Stimulated activated CD8-positive, alpha-beta memory T cell treated with anti-CD3 and anti-CD28 coated beads, Interleukin-15, amount 100 ng/mL, for 24 hours (primary cell): ENCODE results near the gene PXMP2.

ENCODE experiments used
- DNase-seq: peaks from one replicate; pipeline ENCODE4 v3.0.0-alpha.2; 2020; ENCODE audit warnings: low read depth

PXMP2 gene

GRCh38 chr12:132723015-132723763 lies 35.8 kb downstream of the PXMP2 start:
- no peak for DNase-seq

DNA sequence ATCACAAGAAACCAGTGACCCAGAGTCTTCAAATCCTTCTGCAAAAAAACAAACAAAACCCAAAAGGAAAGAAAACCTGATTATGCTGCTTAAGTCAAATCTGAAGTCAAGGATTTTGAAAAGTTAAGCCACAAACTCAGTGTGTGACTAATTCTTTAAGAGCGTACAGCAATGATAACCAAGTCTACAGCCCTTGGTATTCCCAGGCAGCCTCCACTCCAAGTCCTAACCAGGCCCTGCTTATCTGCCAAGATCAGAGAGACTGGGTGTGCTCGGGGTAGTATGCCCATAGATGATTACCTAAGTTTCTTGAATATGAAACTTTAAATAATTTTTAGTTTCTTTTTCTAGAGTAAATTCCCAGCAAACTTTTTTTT lies 36.4 kb downstream of the PXMP2 start:
- no peak for DNase-seq

- no peak for DNase-seq
Measured at GRCh38 chr12:132724506-132725241, 37.3 kb downstream of the PXMP2 start.

GRCh38 chr12:132726386-132726785 lies 39.0 kb downstream of the PXMP2 start:
- DNase-seq: no peak

DNA sequence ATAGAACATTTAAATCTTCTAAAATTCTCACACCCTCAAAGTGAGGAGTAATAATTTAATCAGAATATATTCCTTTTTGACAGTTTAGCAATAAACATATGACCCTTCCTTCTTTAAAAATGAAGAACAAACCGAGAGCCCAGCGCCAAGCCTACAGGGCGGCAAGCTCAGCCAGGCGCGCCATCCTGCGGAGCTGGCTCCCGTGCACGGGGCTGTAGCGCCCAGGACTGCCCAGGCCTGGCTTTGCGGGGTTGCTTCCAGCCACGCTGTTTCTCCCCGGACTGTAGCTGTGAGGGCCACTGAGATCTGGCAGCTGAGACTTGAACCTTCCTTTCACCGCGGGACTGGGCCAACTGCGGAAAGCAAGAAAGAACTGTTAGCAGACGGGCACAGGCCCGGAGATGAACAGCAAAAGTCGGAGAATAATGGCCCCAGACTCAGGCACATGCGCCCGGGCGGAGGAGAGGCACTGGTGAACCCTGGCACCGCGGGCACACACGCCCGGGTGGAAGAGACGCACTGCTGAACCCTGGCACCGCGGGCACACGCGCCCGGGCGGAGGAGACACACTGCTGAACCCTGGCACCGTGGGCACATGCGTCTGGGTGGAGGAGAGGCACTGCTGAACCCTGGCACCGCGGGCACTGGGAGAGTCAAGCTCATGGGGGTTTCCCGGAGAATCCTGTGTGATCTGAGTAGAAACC lies 39.9 kb downstream of the PXMP2 start:
- DNase-seq: no peak

DNA sequence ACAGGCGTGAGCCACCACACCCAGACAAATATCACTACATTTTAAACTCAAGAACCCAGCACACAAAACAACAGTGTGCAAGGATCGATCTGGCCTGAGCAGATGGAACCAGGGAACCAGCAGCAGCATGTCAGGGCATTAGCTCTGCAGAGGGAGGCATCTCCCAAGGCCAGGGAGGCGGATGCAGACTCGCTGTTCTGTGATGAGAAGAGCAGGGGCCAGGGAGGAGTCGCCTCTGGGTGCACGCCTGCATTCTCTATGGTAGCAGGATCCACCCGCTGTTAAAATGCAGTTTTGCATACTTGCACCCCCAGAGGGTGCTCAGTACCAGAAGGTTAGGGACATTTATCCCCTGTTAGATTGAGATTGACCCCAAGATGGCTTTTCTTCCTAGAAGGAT lies 41.1 kb downstream of the PXMP2 start:
- no peak for DNase-seq

DNA sequence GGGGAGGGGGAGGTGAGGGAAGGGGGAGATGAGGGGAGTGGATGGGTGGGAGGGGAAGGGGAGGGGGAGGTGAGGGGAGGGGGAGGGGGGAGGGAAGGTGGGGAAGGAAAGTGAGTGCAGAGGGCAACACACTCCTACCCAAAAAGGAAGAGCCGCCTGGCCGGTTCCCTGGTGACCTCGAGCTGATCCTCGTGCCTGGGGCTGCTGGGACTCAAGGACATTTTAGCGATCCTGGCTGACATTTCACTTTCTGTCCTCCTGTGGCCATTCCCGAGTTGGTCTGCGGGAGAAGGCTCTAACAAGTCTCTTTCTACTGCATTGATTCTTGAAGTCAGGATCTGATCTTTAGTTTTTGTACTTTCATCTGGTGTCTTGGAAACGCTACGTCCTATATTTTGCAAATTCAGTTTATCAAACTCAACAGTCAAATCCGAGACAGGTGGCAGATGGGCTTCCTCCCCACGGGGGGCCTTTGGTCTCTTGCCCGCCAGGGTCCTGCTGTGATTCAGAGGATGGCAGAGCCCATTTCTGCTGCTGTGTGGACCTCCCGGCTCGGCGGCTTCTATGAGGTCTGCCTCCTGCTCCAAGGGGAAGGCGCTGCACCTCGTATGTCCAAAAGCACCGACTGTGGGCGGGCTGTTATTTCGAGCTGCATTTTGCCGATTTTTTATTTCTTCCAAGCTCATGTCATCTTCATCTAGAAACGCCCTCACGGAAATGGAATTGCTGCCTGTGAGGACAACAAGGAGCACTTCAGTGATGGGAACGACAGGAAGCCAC lies 42.3 kb downstream of the PXMP2 start:
- no peak for DNase-seq

DNA sequence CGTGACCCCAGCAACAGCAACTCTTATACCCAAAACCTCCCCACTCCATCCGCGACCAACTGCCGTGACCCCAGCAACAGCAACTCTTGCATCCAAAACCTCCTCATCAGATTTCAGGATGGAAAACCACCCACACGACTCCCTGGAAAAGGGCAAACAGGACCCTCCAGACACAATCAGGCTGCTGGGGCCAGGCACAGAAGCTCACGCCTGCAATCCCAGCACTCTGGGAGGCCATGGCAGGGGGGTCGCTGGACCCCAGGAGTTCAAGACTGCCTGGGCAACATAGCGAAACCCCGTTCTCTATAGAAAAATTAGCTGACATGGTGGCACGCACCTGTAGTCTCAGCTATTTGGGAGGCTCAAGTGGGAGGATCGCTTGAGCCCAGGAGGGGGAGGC lies 43.0 kb downstream of the PXMP2 start:
- DNase-seq: no peak

DNA sequence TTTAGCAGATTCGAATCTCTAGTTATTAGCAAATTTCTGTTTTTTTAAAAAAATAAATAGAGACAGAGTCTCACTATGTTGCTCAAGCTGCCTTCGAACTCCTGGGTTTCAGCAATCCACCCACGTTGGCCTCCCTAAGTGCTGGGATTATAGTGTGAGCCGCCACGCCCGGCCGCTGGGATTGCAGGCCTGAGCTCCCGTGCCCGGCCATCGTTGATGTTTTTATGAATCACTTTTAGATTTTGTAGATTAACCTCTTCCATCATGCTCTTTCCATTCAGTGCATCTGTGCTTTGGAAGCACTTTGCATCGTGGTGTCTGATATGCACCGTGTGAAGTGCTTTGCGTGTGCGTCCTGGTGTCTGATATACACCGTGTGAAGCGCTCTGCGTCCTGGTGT lies 44.2 kb downstream of the PXMP2 start:
- DNase-seq: no peak

- DNase-seq: no peak
Measured at GRCh38 chr12:132734206-132734605, 46.8 kb downstream of the PXMP2 start.

GRCh38 chr12:132735496-132735895 lies 48.1 kb downstream of the PXMP2 start:
- DNase-seq: no peak

GRCh38 chr12:132736378-132736777 lies 49.0 kb downstream of the PXMP2 start:
- DNase-seq: no peak

GRCh38 chr12:132736913-132737312 lies 49.5 kb downstream of the PXMP2 start:
- DNase-seq: no peak

GRCh38 chr12:132739600-132740312 lies 52.4 kb downstream of the PXMP2 start:
- DNase-seq: no peak

DNA sequence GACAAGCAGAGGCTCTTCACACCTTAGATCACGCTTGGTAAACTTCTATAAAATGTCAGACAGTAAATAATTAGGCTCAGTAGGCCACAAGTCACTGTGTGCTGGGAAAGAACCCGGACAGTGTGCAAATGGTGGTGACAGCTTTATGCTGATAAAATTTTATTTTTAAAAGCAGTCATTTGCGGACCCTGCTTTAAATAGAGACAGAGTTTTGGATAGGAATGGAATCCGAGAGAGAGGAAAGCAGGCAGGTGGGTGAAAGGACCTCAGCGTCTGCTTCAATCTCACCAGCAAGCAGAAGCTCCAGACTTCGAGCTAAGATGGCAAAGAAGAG lies 52.9 kb downstream of the PXMP2 start:
- no peak for DNase-seq

GRCh38 chr12:132740652-132741051 lies 53.3 kb downstream of the PXMP2 start:
- DNase-seq: no peak

DNA sequence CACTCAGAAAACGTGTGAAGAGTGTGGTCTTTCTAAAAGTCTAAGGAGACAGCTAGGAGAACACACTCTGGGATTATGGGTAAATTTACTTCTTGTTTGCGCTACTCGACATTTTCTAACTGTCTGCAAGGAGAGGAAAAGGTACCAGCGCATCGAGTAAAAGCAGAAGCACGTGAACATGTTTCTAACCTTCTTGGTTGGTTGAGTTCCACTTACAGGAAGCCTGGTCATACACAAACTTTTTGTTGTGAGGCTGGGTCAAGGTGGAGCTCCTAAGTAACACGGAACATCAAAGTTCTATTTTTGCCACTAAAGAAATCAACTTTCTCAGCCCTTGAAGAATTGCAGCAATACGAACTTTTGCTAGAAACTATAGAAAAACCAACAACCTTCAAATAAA lies 54.2 kb downstream of the PXMP2 start:
- no peak for DNase-seq

DNA sequence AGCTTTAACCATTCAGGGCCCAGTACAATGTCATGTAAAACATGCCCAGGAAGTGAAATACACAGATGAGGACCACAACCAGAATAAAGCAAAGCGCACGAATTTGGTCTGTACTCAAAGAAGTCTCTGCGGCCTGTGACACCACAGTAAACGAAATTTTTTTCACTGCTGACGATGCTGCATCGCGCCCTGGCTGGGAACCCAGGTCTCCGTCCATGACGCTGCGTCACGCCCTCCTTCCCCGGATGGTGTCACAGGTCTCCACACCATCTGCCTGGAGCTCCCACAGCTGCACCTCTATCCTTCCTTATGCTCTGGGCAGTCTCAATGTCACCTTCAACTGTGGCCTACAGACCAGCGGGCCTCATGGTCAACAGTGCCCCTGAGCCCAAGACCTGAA lies 56.4 kb downstream of the PXMP2 start:
- DNase-seq: no peak

DNA sequence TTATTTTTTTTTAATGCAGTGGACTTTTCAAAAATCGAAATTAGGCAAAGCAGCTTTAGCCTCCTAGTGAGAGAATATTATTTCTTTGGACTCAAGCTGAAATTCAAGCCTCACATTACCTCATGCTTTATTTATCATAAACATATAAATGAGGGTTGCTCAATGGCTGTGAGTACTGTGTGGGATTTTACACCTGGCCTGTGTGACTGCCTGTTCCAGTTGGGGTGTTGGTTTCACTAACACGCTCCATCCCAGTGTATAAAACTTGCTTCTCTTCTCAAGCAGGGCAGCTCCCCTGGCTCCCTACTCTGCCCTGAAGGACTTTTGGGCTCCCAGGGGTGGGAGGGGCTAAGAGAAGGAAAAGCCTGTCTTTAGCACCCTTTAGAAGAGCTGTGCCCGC lies 59.2 kb downstream of the PXMP2 start:
- DNase-seq: no peak

DNA sequence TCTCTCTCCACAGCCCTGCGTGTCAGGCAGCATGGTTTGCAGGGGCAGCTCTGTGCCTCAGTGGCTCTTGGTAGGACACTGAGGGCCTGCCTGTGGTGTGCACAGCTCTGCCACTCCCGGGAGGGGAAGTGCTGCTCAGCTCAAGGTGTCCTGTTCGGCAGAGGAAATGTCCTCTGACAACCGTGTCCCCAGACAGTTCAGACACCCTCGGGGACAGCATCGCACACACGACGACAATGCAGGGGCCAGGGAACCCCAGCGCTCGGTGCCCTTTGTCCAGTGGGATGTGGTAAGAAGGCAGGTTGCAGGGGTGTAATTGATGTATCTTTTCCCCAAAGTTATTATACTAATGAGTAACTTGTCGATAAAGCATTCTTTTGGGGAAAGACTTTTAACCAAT lies 60.0 kb downstream of the PXMP2 start:
- no peak for DNase-seq

DNA sequence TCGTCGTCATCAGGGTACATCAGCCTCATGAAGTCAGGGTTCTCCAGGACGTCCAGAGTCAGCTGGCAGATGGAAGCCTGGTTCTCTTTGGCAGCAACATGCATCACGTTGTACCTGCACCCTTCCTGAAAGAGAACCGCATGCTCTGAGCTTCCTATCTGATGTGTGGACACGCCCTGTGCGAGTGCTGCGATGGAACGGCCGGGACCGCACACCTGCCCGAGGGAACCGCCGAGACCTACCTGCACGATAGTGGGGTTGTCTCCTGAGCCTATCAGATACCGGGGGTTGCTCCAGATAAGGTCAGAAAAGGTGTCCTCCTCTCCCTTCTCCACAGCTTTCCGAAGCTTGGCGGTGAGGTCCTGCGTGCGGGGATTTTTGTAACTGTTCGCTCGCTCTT lies 60.5 kb downstream of the PXMP2 start:
- DNase-seq: no peak

DNA sequence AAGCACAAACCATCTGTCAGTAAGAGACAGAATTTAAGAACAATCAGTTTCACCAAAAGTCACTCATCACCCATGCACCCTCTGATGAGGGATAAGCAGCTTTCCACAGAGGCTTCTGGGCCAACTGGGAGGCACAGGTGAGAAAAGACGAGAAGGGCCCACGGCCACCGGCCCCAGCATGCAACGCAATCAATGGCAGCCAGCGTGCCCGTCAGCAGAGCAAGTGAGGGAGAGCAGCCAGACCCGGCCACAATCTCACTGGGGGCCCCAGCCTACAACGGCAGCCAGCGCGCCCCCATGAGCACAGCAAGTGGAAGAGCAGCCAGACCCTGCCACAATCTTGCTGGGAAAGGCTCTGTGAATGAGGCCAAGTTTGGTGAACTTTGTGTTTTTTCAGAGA lies 60.9 kb downstream of the PXMP2 start:
- DNase-seq: no peak
